ENCODE measurements around the gene ZNF341.

Gene ZNF341

DNA sequence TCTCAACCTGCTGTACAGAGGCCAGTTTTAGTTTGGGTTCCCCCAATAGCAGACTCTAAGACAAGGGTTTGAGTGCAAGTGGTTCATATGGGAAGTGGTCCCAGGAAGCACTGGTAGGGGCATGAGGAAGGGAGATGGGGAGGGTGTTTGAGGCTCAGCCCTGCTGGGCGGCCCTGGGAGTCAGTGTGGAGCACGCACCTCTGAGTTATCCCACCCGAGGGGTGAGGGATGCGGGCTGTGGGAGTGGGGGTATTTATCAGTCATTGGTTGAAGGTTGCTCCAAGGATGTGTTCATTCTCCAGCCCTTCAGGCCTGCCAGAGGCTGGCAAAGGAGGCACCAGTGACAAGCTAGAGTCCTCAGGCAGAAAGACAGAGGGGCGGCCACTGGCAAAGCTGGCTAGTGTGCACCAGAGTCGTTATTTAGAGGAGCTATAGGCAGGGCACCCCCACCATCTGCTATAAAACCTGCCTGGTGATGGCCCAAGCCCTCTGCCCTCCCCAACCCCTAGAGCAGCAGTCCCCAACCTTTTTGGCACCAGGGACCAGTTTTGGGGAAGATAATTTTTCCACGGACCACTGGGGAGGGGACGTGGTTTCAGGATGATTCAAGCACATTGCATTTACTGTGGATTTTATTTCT, 28.2 kb upstream of the ZNF341 start:
- no peak for DNase-seq

DNA sequence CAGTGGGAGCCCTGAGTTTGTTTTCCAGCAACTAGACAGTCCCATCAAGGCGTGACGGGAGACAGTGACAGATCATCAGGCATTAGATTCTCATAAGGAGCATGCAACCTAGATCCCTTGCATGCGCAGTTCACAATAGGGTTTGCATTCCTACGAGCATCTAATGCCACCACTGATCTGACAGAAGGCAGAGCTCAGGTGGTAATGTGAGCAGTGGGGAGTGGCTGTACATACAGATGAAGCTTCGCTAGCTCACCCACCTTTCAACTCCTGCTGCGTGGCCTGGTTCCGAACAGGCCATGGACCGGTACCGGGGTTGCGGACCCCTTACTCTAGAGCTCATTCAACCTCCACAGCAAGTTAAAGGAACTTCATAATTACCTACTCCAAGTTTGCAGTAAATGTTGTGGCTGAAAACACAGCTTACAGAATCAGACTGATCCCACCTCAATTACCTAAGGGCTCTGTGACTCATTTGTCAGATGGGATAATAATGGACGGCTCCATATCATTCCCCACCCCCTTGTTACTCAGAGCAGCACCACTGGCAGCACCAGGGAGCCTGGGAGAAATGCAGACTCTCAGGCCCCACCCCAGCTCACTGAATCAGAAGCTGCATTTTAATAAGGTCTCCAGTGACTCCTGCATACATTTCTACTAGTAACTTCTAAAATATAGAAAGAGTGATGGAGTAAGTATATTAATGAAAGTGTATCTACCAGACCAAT, 27.4 kb upstream of the ZNF341 start:
- no peak for DNase-seq

DNA sequence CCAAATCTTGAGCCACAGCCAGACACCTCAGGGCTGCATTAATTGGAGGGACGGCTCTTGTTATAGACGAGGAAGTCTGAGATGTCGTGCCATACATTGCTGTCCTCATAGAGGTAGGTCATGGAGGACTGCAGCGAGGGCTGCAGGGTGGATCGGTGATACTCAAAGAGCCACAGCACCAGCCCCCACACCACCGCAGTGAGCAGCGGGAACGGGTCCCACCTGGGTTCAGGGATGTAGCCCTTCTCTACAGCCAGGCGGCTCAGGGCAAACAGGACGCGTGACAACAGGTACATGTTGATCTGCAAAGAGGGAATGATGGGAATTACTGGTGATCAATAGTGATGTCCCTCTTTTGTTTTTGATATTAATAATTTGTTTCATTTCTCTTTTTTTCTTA, 24.1 kb upstream of the ZNF341 start:
- DNase-seq, result no peak

DNA sequence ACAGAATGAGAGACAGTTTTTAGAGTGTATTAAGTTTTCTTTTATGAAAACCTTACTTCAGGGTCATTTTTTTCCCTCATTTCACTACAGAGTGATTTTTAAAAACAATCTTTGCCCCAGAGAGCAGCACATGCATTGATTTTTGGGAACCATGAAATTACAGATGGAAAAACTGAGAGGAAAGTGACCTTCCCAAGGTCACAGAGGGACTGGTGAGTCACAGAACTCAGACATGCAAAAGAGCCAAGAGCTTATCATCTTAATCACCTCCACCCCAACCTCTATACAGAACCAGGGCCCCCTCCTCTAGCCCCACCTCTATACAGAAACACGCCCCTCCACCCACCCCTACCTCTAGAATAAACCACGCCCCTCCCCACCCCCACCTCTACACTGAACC, 22.4 kb upstream of the ZNF341 start:
- no peak for DNase-seq

DNA sequence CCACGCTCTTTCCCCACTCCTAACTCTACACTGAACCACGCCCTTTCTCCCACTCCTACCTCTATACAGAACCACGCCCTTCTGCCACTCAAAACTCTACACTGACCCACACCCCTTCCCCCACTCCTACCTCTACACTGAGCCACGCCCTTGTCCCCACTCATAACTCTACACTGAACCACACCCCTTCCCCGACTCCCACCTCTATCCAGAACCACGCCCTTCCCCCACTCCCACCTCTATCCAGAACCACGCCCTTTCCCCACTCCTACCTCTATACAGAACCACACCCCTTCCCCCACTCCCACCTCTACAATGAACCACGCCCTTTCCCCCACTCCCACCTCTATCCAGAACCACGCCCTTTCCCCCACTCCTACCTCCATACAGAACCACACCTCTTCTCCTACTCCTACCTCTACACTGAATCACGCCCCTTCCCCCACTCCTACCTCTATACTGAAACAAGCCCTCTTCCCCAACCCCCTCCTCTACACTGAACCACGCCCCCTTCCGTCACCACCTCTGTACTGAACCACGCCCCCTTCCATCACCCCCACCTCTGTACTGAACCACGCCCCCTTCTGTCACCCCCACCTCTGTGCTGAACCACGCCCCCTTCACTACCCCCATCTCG, 21.8 kb upstream of the ZNF341 start:
- no peak for DNase-seq

DNA sequence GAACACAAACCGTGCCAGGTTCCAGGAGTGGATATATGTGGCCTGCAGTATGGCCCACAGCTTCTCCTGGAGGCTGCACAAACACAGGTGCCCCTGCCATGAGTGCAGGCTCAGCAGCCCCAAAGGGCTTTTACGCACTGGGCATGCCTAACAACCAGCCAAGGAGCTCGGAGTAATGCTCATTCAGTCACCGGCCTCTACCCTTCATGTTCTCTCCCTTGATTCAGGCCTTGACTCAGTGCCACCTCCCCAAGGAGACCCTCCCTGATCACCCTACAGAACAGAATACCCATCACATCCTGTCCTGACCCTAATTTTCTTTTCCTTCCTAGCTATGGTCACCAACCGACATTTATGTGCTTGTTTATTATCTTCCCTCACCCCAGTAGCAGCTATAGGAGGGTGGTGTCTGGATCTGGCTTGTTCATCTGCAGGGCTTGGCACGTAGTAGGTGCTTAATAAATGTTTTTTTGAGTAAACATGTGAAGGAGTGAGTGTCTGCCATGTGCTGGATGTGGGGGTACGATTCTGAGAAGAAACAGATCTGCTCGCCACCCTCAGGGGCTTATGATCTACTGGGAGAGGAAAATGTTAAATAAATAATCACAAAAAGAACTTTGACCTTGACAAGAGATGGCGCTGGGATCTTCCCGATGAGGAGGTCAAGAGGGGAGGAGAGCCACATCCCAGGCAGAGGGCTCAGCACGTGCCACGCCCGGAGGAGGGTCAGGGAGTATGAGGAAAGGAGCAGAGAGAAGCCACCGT, 20.9 kb upstream of the ZNF341 start:
- DNase-seq, result no peak

DNA sequence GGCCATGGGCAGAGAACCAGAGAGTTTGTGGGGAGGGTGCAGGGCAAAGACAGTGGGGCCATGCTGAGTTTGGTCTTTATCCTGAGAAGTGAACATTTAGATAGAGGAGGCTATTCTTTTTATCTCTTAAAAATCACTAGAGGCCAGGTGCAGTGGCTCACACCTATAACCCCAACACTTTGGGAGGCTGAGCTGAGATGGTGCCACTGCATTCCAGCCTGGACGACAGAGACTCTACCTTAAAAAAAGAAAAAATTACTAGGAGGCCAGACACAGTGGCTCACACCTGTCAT, 20.4 kb upstream of the ZNF341 start:
- DNase-seq, result no peak

DNA sequence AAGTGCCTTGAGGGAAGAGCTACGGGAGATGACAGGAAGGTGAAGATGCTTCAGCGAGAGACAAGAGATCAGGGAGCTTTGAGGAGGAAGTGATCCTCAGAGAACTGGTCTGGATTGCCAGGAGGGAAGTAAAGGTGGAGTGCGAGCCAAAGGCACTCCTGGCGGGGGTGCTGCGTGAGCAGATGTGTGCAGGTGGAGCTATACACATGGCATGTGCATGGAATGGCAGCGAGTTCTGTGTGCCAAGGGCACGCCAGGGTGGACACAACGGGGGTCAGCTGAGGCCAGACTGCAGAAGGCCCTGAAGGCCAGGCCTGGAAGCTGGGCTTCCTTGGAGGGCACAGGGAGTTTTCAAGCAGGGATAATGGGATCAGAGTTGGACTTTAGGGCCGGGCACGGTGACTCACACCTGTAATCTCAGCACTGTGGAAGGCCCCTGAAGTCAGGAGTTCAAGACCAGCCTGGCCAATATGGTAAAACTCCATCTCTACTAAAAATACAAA, 17.9 kb upstream of the ZNF341 start:
- DNase-seq, result no peak

DNA sequence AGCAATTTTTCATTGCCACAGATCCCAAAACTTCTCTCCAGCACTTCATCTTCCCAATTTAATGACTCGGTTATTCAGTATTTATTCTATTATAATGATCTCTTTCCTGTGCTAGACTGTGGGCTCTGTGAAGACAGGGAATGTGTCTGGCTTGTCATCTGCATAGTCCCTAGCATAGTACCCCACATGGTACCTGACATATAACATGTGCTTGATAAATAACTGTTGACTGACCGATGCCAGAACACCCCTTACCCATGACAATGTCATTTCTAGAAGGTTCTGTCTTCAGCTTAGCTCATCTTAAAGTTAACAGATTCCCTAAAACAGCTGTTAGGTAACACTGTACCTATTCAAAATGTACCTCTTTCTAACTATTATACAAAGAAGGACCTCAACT, 15.3 kb upstream of the ZNF341 start:
- DNase-seq, result no peak

DNA sequence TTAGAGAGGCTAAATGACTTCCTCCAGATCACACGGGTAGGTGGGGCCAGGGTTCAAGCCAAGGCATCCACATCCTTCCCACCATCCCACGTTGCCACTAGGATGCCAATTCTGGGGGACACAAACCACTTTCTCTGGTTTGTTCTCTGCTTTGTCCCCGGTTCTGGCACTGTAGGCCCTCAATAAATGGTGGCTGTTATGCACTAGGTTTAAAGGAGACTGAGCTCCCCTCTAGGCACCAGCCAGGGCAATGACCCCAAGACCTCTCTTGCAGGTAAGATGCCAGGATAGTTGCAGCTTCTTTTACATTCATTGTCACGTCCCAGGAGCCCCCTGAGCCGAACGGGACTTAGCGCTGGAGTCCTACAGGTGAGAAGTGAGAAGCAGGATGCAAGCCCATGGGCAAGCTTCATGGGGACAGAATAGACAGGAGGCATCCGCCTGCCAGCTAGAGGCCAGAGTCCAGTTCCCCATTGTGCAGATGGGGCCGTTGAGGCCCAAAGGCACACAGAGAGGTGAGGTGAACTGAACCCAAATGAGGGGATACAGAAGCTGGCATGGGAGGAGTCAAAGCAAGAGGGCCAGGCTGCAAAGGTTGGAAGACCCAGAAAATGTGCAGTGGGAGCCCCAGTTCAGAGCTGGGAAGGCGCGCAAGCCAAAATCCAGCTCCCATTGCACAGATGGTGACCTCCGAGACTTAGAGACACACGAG, 12.4 kb upstream of the ZNF341 start:
- DNase-seq, result no peak

DNA sequence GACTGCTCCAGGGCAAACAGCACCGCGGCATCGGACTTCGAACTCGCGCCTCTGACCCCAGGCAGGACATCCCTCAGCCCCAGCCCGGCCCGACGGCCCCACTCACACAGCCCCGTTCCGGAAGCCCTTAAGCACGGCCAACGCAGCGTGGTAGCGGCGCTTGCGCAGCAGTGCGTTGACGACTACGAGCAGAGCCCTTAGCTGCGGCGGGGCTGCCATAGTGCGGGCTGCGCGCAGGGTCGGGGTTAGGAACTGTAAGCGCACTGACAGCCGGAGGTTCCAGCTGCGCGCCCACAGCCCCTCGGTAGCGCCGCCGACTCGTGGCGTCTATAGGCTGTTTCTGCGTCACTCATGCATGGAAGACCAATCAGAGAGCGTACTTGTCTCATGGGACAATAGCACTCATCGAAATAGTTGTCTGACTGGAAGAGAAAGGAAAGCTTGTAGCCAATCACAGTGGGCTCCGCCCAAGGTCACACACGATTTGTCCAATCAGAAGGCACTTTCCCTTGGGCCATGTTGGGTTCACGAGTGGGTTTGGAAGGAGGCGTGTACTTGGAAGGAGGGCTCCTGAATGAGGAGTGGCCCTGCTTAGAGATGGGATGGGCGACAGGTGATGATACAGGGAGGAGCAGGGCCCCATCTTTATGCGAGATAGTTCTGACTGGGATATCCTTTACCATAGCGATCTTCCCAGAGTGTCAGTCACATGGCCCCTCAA, 11.6 kb upstream of the ZNF341 start, which contains the start of gene PXMP4:
Gene PXMP4 (minus strand): TSS at position 322 of the 721 bp plus-strand sequence. CDS start 103 bp downstream, at position 219.
- DNase-seq, result peak; percentile 96 to 98

DNA sequence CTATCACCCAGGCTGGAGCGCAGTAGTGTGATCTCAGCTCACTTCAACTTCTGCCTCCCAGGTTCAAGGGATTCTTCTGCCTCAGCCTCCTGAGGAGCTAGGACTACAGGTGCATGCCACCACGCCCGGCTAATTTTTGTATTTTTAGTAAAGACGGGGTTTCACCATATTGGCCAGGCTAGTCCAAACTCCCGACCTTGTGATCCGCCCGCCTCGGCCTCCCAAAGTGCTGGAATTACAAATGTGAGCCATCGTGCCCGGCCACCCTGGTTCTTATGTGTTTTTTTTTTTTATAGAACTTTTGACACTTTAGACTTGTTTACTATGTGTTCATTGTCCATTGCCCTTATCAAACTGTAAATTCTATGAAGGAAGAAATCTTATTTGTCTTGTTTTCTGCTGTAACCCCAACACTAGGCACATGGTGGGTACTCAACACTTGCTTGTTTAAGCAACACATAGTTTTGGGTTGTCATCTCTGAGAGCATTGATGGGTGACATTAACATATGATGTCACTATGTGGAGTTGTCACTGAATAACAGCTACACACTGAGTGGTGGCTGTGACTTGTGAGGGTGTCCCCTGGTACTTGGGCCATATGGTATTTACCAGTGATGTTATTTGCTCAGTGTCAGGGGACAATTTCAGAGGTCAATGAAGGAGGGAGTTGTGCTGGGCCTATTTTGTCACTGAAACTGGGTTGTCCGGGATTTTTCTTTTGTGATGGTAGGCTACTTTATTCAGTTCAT, 10.2 kb upstream of the ZNF341 start:
- DNase-seq, result no peak

DNA sequence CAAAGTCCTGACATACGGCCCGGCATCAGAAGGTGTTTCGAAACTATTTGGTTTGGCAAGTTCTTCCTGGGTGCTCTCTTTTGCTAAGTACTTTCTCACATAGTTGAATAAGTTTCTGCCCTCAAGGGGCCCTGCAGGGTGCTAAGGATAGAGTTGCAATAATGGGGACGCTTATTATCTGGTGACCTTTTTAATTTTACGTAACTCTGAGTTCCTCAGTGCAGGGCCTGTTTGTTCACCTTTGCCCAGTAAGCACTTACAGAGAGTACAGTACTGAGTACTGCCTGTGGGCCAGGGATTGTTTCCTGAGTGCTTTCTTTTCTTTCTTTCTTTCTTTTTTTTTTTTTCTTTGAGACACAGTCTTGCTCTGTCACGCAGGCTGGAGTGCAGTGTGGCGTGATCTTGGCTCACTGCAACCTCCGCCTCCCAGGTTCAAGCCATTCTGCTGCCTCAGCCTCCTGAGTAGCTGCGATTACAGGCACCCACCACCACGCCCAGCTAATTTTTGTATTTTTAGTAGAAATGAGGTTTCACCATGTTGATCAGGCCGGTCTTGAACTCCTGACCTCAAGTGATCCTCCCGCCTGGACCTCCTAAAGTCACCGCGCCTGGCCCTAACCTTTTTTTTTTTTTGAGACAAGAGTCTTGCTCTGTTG, 7.2 kb upstream of the ZNF341 start:
- DNase-seq, result peak in 1 of 2 donors; percentile 25

DNA sequence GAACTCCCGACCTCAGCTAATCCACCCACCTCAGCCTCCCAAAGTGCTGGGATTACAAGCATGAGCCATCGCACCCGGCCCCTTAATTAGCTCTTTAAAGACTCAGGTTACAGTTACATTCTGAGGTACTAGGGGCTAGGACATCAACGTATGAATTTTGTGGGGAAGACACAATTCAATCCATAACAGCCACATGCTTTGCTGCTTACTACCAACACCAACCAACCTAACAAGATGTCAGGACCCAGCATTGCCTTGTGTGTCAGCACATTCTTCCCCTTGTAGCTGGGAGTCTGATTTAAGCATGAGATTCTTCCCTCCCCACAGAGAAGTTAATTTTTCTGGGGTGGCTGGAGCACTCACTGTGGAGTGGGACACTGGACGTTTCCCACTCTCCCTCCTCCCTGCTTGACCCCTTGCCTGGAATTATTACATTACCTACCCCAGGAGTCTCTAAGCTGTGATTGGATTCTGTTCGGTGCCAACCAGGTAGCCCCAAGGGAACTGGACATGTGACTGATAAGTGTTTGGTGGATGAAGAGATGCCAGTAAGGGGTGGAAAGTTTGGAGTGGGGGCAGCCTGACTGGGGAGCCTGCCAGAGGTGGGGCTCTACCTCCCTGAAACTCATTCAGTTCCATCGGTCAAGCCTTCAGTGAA, 6.1 kb upstream of the ZNF341 start:
- no peak for DNase-seq

DNA sequence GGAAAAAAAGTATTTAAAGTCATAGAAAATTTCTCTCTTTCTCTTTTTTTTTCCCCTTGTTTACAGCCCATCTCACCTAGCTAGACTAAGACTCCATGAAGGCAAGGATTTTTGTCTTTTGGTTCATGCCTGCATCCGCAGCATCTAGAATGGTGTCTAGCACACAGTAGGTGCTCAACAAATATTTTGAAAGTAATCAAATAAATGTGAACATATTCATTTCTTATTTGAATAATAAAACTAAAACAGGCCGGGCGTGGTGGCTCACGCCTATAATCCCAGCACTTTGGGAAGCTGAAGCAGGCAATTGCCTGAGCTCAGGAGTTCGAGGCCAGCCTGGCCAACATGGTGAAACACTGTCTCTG, 4.7 kb upstream of the ZNF341 start:
- DNase-seq, result no peak

DNA sequence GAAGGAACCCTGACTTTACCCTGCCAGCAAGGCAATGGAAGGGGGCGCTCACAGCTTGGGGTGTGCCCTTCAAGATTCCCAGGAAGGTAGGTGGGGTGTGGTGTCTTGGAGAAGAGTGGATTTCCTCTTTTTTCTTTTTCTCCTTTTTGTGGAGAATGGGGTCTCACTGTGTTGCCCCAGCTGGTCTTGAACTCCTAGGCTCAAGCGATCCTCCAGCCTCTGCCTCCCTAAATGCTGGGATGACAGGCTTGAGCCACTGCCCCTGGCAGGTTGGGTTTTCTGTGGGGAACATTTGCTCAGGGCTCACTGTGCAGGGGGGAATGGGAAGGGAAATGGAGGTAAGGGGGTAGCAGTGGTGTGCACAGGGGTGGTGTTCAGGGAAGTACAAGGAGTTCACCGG, 4.0 kb upstream of the ZNF341 start:
- DNase-seq, result no peak

DNA sequence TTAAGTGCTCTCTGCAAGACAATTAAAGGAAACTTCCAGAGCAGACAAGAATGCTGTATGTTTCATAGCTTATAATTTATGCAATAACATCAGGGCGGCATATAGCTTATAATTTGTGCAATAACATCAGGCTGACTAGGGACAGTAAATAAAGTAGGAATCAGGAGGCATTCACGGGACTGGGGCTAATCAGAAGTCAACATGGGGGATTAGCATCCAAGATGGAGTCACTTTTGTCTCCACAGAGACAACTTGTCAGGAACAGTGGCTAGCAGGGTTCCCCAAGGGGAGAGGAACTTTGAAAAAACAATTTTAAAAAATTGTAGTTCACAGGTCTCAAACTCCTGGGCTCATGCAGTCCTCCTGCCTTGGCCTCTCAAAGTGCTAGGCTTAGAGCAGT, 3.3 kb upstream of the ZNF341 start:
- no peak for DNase-seq

DNA sequence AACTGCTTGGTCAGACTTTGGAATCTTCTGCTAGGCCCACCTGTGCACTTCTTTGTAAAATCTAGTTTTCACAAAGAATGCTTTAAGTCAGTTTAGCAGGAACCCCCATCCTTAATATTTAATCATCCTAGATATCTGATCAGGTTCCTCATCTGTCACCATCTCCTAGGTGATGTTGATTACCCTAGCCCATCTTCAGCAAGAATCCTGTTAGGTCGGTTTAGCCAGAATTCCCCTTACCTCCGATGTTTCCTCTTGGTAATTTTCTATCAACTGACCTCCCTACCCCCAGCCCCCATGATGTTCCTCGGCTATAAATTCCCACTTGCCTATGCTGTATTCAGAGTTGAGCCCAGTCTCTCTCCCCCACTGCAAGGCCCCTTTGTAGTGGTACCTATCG, 2.7 kb upstream of the ZNF341 start:
- DNase-seq, result no peak

DNA sequence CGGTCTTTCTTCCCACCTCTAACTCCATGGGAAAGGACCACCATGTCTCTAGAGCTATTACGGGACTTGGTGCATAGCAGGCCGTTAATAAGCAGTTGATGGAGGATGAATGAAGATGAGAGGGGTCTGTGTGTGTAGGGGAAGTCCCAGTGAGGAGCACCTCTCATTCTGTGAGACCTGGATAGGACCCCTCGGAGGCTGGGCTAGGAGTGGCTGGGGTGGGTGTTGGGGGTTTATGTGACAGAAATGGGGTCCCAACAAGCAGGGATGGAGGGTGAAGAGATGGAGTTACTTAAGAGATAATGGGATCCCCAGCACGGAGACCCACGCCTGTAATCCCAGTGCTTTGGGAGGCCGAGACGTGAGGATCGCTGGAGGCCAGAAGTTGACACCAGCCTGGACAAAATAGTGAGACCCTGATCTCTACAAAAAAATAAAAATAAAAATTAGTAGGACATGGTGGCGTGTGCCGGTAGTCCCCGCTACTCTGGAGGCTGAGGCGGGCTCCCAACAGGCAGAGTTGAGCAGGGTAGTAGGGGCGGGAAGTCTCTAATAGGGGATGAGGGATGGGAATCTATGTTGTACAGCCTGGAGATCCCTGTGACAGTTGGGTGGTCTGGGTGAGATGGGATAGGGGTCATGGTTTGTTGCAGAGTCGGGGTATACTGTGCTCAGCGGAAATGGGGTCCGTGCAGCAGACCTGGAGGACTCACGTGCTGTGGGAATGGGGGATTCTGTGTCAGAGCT, 677 bp upstream of the ZNF341 start:
- DNase-seq, result no peak

Measured in CD4-positive, alpha-beta T cell treated with Interleukin-4 for 1 hour (primary cell).